OCI-LY3 (cell line): Measurements from ENCODE around the gene ADGRF3.

ENCODE experiments used
- CTCF ChIP-seq: fragments of 200-600, 300-600 bp; sonication (generic); IDR thresholded peaks from 2 replicates; pipeline ENCODE4 v1.5.1; 2014; ENCODE audit warnings: antibody characterized with exemption, low read length, low read depth
- EZH2phosphoT487 ChIP-seq: fragments of 200-600 bp; shearing (Covaris generic); IDR thresholded peaks from 2 replicates; pipeline ENCODE4 v1.6.1; 2018; ENCODE audit warnings: antibody characterized with exemption, mixed run types, low read depth

GRCh38 chr2:26345283-26345544 lies 1.4 kb downstream of the ADGRF3 start:
- no peak for TF ChIP-seq CTCF
- no peak for TF ChIP-seq EZH2phosphoT487
